ENCODE measurements around the gene ZDHHC12. TPM values are rescaled to one million over a fixed set of nuclear protein-coding genes. Genes with fewer than 3 reads are reported as not detected.

Gene ZDHHC12
- total RNA-seq, 1 donor from 2014 or later = 18.2 TPM

DNA sequence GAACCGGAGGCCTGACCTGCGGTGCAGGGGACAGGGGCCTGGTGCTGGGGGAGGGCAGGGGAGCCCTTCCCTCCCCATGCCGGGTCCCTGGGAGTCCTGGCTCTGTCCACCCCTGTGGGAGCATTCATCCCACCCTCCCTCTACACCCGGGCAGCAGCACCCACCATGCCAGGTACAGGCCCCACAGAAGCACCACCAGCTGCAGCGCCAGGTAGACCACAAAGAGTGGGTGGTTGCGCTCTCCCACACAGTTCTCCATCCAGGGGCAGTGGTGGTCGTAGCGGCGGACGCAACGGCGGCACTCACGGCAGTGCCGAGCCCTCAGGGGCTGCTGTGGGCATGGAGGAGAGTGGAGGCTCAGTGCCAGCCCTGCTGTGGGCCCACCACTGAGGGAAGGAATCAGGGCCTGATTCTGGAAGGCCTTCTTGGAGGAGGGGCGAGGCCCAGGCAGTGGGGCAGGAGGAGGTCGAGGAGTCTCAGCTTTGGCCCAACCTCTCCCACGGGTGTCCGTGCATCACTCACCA, 2.4 kb downstream of the ZDHHC12 start:
- Mint-ChIP-seq H3K4me3 (ENCODE audit: unreplicated experiment) (no peak overlapping the region), H3K27ac (ENCODE audit: unreplicated experiment) (no peak overlapping the region), H3K4me1 (ENCODE audit: low read depth, unreplicated experiment) (no peaks in the 10 kb centered on the region), H3K27me3 (ENCODE audit: unreplicated experiment) (peaks cover 7% of the 10 kb centered on the region), H3K9me3 (ENCODE audit: unreplicated experiment) (peaks cover 4% of the 10 kb centered on the region), H3K36me3 (ENCODE audit: unreplicated experiment) (no peaks in the 10 kb centered on the region)
- no peak for DNase-seq
- TF ChIP-seq, protein P1, sequence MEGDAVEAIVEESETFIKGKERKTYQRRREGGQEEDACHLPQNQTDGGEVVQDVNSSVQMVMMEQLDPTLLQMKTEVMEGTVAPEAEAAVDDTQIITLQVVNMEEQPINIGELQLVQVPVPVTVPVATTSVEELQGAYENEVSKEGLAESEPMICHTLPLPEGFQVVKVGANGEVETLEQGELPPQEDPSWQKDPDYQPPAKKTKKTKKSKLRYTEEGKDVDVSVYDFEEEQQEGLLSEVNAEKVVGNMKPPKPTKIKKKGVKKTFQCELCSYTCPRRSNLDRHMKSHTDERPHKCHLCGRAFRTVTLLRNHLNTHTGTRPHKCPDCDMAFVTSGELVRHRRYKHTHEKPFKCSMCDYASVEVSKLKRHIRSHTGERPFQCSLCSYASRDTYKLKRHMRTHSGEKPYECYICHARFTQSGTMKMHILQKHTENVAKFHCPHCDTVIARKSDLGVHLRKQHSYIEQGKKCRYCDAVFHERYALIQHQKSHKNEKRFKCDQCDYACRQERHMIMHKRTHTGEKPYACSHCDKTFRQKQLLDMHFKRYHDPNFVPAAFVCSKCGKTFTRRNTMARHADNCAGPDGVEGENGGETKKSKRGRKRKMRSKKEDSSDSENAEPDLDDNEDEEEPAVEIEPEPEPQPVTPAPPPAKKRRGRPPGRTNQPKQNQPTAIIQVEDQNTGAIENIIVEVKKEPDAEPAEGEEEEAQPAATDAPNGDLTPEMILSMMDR (IDR thresholded peaks at IDR 0.05; ENCODE audit: partially characterized antibody, unreplicated experiment) = no peak

DNA sequence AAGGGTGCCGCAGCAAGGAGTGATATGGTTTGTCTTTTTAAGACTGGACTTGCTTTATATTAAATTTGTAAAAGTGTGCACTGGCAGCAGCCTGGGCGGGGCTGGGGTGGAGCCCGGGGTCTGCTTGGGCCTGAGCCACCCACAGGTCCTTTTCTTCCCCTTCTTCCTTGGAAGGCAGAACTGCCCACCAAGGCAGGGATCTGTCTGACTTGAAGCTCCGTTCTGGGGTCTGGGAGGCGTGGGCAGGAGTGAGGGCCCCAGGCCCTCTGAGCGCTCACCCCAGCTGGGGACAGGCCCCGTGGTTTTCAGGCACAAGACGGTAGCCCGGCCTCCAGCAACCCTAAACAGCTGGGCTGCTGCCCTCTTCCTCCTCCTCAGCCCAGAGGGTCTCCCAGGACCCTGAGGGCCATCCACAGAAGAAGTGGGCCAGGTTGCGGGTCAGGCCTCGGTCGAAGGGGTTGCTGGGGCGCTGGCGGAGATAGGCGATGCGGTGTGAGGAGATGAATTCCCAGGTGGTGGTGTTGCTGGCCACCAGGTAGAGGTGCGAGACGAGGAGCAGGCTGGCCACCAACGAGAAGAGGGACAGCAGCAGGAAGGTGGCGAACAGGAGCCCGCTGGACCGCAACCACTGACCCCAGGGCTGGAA, 3.0 kb downstream of the ZDHHC12 start:
- H3K4me1 Mint-ChIP-seq (ENCODE audit: low read depth, unreplicated experiment) = no peaks in the 10 kb centered on the region
- H3K4me3 Mint-ChIP-seq (ENCODE audit: unreplicated experiment) = no peak overlapping the region
- peaks cover 7% of the 10 kb centered on the region for H3K27me3 Mint-ChIP-seq (ENCODE audit: unreplicated experiment)
- peaks cover 4% of the 10 kb centered on the region for H3K9me3 Mint-ChIP-seq (ENCODE audit: unreplicated experiment)
- no peak overlapping the region for H3K27ac Mint-ChIP-seq (ENCODE audit: unreplicated experiment)
- TF ChIP-seq, protein P1 (IDR thresholded peaks at IDR 0.05; ENCODE audit: partially characterized antibody, unreplicated experiment) = no peak
- DNase-seq = no peak
- no peaks in the 10 kb centered on the region for H3K36me3 Mint-ChIP-seq (ENCODE audit: unreplicated experiment)

DNA sequence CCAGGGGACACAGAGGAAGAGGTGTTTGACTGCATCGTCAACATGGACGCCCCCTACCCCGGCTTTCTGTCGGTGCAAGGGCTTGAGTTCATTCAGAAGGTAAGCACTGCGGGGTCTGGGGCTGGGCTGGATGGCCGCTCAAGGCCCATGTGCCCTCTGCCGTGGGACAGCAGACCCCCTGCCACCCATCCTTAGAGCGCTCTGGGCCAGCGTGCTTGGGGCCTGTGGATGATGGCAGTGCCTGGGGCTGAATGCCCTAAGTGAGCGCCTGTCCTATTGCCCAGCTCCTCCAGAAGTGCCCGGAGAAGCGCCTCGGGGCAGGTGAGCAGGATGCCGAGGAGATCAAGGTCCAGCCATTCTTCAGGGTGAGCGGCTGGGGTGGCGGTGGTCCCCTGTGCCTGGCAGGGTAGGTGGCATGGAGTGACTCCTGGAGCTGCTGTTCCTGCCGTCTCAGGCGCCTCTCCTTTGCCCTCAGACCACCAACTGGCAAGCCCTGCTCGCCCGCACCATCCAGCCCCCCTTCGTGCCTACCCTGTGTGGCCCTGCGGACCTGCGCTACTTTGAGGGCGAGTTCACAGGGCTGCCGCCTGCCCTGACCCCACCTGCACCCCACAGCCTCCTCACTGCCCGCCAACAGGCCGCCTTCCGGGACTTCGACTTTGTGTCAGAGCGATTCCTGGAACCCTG, 3.9 kb downstream of the ZDHHC12 start:
- Mint-ChIP-seq H3K27me3 (ENCODE audit: unreplicated experiment) (peaks cover 6% of the 10 kb centered on the region), H3K27ac (ENCODE audit: unreplicated experiment) (no peak overlapping the region), H3K4me1 (ENCODE audit: low read depth, unreplicated experiment) (no peaks in the 10 kb centered on the region), H3K9me3 (ENCODE audit: unreplicated experiment) (peaks cover 4% of the 10 kb centered on the region), H3K36me3 (ENCODE audit: unreplicated experiment) (no peaks in the 10 kb centered on the region), H3K4me3 (ENCODE audit: unreplicated experiment) (no peak overlapping the region)
- TF ChIP-seq, protein P1 (IDR thresholded peaks at IDR 0.05; ENCODE audit: partially characterized antibody, unreplicated experiment) = no peak
- DNase-seq = no peak

DNA sequence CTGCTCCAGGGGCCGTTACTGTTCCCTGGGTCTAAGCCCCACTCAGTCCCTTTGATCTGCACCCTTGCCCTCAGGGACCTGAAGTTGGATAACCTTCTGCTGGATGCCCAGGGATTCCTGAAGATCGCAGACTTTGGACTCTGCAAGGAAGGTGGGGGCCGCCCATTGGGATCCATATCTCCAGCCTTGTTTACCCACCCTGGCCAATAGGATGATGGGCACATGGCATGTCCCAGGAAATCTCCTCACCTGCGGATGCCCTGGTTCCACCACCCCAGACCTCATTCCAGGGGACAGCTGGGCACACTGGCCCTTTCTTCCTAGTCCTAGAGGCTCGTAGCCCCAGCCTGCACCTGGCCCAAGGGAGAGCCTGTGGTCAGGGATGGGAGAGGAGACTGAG, 5.5 kb downstream of the ZDHHC12 start:
- Mint-ChIP-seq H3K27me3 (ENCODE audit: unreplicated experiment) (peaks cover 2% of the 10 kb centered on the region), H3K36me3 (ENCODE audit: unreplicated experiment) (no peaks in the 10 kb centered on the region), H3K4me3 (ENCODE audit: unreplicated experiment) (no peak overlapping the region), H3K9me3 (ENCODE audit: unreplicated experiment) (no peaks in the 10 kb centered on the region), H3K4me1 (ENCODE audit: low read depth, unreplicated experiment) (no peaks in the 10 kb centered on the region), H3K27ac (ENCODE audit: unreplicated experiment) (no peak overlapping the region)
- no peak for DNase-seq
- TF ChIP-seq, protein P1 (IDR thresholded peaks at IDR 0.05; ENCODE audit: partially characterized antibody, unreplicated experiment) = no peak

DNA sequence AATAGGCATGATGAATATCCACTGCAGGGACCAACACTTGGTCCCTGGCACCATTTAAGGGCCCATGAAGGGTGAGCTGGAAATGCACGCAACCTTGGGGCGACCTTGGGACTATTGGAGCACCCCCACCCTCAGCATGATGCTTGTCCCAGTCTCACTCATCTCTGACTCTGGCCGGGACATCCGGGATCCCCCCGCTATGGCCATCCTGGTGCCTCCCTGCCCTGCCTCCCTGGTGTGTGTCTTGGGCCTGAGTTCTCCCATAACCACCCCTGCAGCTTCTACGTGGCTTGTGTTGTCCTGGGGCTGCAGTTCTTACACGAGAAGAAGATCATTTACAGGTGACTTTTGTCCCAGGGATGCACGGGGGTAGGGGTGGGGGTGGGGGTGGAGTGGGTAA, 5.9 kb downstream of the ZDHHC12 start:
- DNase-seq = no peak
- H3K4me3 Mint-ChIP-seq (ENCODE audit: unreplicated experiment) = no peak overlapping the region
- no peaks in the 10 kb centered on the region for H3K4me1 Mint-ChIP-seq (ENCODE audit: low read depth, unreplicated experiment)
- H3K27ac Mint-ChIP-seq (ENCODE audit: unreplicated experiment) = no peak overlapping the region
- TF ChIP-seq, protein P1 (IDR thresholded peaks at IDR 0.05; ENCODE audit: partially characterized antibody, unreplicated experiment) = no peak
- H3K36me3 Mint-ChIP-seq (ENCODE audit: unreplicated experiment) = no peaks in the 10 kb centered on the region
- H3K9me3 Mint-ChIP-seq (ENCODE audit: unreplicated experiment) = no peaks in the 10 kb centered on the region
- H3K27me3 Mint-ChIP-seq (ENCODE audit: unreplicated experiment) = peaks cover 2% of the 10 kb centered on the region

Data from glutamatergic neuron (in vitro differentiated cells).